ENCODE measurements around the gene MUC16. TPM values are rescaled to one million over a fixed set of nuclear protein-coding genes. Genes with fewer than 3 reads are reported as not detected.
"Not testable (repeated sequence)": the region's sequence is repeated elsewhere in the genome, so short reads cannot be mapped to it uniquely, and the experiment has no call there.

Gene MUC16
- not detected in 2 replicates for total RNA-seq

DNA sequence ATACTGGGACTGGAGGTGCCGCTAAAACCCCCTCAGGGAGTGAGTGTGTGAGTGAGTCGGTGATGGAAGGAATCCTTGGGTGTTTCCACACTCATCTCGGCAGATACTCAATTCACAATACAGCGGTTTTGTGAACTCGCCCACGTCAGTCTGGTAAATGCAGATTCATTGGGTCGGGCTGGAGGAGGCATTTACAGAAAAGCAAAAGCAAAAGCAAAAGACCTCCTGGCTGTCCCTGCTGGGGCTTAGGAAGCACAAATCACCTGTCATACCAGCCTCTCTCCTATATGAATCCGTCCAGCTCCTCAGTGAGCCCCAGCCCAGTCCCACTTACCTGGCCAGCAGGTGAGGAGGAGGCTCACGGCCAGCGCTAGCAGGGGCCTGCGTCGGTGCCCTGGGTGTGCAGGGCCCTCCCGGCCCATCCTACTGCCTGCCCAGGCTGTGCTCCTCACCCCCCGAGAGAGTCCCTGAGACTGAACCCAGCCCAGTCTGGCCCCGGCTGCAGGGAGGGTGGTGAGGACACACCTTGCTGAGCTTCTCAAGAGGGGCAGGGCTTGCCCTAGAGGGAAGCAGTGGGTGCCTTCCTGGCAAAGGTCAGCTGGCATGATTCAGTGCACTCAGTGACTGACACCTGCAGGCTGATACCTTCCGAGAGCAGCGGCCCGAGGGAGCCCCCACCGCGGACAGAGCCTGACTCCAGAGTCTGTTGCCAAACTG is at the start of gene MUC16:
Gene MUC16, minus strand, starts transcription at position 475 of the 717 bp plus-strand sequence.
- intact Hi-C loops (cut with micrococcal nuclease), result no loop called here

DNA sequence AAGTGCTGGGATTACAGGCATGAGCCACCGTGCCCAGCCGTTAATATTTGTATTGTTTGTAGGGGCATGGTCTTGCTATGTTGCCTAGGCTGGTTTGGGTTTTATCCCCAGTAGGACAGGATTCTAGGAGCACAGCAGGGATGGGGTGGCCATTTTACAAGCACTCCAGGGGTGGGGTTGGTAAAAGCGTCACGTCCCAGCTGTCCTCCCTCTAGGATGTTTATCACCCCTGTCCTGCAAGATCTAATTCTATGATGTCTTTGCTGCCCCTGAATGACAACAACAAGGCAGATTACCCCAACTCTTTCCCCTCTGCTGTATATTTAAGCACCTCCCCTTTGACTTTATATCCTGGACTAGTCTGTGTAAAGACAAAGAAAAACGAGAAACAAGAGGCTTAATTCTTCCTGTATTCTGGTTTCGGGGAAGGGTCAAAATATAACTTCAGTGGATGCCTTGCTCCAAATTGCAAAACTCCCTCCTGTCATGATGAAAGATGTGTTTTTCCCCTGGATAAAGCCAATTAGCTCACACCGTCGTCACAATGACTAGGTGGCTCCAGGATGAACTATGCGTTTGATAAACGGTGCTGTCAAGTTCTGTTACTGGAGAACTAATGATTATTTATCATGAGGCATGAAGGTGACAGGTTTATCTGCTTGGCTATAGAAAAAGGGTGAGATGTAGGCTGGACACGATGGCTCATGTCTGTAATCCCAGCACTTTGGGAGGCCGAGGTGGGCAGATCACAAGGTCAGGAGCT is 48.9 kb upstream of the MUC16 start:
- intact Hi-C loops (cut with micrococcal nuclease), result no loop called here

DNA sequence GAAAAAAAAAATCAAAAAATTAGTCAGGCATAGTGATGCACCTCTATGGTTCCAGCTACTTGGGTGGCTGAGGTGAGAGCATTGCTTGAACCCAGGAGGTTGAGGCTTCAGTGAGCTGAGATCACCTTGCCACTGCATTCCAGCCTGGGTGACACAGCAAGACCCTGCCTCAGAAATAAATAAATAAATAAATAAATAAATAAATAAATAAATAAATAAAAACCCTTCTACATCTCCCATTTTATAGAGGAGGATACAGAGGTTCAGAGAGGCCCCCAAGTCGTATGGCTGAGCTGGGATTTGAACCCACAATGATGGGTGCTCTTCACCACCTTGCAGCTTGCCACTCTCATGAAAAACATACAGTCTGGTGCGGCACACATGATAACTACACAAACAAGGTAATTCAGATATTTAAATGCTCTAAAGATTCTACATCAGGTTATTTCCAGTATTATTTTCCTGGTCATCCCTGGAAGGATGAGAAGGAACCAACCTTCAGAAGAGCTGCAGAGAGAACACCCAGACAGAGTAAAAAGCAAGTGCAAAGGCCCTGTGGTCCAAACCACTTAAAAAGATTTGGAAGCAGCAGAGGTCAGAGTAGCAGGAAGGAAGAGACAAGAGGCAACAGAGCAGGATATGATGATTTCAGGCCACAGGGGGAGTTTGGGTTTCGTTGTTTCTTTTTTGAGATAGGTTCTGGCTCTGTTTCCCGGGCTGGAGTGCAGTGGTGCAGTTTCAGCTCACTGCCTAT is 47.5 kb upstream of the MUC16 start:
- intact Hi-C loops (cut with micrococcal nuclease), result no loop called here

DNA sequence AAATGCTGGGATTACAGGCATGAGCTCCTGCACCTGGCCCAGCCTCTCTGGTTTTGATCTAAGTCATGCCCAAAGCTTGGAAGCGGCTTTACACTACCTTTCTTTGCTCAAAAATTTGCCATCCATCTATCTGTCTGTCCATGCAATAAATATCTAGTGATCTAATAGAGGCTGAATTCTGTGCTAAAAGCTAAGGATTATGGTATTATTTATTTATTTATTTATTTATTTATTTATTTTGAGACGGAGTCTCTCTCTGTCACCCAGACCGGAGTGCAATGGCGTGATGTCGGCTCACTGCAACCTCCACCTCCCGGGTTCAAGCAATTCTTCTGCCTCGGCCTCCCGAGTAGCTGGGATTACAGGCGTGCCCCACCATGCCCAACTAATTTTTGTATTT is 45.9 kb upstream of the MUC16 start:
- intact Hi-C loops (cut with micrococcal nuclease), result not testable (repeated sequence)

DNA sequence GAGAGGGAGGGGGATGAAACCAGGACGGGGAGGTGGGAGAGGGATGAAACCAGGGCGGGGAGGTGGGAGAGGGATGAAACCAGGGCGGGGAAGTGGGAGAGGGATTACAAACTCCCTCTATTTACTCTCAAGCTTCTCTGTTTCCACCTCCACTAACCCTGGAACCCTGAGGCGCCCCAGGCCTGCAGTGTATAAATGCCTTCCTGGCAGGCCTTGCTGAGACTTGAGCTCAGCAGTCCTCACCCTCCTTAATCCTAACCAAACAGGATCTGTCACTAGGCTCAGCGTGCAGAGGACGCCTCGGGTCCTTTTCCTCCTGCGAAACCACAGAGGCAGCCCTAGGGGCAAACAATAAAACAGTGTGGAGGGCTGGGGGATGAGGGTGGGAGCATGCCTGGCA is 44.6 kb upstream of the MUC16 start:
- intact Hi-C loops (cut with micrococcal nuclease), result no loop called here

DNA sequence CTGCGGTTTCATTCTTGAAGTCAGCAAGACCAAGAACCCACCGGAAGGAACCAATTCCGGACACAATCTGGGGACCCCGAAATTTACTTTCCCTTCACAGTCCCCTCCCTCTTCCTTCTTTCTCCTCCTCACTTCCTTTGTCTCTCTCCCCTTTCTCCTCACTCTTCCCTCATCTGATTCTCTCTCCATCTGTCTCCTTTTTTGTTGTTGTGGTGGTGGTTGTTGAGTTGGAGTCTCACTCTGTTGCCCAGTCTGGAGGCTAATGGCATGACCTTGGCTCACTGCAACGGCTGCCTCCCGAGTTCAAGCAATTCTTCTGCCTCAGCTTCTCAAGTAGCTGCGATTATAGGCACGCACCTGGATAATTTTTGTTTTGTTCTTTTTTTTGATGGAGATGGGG is 44.0 kb upstream of the MUC16 start:
- intact Hi-C loops (cut with micrococcal nuclease), result no loop called here

DNA sequence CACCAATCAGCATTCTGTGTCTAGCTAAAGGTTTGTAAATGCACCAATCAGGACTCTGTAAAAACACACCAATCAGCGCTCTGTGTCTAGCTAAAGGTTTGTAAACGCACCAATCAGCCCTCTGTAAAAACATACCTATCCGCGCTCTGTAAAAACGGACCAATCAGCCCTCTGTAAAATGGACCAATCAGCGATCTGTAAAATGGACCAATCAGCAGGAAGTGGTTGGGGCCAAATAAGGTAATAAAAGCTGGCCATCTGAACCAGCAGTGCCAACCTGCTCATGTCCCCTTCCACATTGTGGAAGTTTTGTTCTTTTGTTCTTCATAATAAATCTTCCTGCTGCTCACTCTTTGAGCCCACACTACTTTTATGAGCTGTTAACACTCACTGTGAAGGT is 43.5 kb upstream of the MUC16 start:
- intact Hi-C loops (cut with micrococcal nuclease), result not testable (repeated sequence)

DNA sequence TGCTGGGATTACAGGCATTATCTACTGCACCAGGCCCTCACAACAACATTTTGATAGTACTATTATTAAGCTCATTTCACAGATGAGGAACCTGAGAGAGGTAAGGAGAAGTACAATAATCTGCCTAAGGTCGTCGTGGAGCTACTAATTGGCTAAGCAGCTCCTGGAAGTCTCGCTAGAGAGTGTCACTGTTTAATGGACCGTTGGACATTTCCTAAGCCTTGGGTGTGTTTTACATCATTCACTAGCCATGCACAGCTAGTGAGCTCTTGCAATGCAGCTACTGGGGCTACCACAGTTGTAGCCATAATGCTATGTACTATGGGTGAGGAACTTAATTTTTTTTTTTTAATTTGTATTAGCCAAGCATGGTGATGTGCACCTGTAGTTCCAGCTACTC is 42.7 kb upstream of the MUC16 start:
- intact Hi-C loops (cut with micrococcal nuclease), result no loop called here

DNA sequence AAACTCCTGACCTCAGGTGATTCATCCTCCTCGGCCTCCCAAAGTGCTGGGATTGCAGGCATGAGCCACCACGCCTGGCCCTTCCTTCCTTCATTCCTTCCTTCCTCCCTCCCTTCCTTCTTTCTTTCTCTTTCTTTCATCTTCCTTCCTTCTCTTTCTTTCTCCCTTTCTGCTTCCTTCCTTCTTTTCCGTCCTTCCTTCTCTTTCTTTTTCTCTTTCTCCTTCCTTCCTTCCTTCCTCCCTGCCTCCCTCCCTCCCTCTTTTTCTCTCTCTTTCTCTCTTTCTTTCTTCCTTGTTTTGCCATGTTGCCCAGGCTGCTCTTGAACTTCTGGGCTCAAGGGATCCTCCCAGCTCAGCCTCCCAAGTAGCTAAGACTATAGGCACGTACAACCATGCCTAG is 36.5 kb upstream of the MUC16 start:
- intact Hi-C loops (cut with micrococcal nuclease), result no loop called here

DNA sequence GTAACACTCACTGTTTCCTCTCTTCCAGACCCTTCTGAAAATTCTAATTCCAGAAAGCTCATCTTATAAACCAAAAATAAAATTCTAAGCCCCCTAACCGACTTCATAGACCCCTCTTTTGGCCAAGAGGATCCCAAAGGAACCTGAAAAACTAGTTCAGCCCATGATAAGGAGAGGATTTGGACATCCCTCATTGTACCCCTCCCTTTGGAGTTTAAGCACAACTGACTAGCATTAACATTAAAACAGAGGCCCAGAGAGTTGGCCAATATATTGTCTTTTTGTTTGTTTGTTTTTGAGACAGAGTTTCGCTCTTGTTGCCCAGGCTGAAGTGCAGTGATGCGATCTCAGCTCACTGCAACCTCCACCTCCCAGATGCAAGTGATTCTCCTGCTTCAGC is 34.2 kb upstream of the MUC16 start:
- intact Hi-C loops (cut with micrococcal nuclease), result no loop called here

DNA sequence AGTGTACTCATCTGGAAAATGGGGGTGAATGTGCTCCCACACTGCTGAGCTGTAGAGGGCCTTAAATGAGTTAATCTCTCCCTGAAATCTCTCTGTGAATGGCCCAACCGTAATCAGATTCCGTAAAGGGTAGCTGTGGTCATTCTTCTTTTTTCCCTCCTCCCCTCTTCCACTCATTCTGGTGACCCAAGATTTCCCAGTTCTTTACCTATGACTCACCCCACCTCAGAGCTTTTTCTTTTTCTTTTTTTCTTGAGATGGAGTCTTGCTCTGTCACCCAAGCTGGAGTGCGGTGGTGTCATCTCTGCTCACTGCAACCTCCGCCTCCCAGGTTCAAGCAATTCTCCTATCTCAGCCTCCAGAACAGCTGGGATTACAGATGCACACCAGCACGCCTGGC is 33.3 kb upstream of the MUC16 start:
- intact Hi-C loops (cut with micrococcal nuclease), result no loop called here

DNA sequence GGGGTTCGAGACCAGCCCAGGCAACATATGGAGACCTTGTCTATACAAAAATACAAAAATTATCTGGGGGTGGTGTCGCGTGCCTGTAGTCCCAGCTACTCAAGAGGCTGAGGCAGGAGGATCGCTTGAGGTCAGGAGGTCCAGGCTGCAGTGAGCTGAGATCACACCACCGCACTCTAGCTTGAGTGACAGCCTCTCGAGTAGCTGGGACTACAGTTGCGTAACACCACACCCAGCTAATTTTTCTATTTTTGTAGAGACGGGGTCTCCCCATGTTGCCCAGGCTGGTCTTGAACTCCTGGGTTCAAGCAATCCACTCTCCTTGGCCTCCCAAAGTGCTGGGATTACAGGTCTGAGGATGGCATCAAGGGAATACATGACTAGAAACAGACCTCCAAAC is 30.8 kb upstream of the MUC16 start:
- intact Hi-C loops (cut with micrococcal nuclease), result no loop called here

DNA sequence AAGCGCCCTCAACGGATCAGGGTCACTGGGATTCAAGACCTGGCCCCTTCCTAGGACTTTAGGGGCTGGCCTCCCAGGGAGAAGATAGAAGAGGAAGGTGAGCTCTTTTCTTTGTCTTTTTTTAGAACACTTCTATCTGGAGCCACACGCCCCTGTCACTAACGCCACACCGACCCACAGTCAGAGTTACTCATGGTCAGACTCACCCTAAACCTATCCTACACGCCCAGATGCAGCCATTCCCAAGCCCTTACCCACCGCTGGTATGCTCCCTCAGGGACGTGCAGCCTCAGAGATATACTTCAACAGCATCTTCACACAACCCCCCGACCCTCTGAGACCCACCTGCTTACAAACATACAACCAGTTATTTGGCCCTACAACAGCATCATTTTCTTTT is 29.9 kb upstream of the MUC16 start:
- intact Hi-C loops (cut with micrococcal nuclease), result no loop called here

DNA sequence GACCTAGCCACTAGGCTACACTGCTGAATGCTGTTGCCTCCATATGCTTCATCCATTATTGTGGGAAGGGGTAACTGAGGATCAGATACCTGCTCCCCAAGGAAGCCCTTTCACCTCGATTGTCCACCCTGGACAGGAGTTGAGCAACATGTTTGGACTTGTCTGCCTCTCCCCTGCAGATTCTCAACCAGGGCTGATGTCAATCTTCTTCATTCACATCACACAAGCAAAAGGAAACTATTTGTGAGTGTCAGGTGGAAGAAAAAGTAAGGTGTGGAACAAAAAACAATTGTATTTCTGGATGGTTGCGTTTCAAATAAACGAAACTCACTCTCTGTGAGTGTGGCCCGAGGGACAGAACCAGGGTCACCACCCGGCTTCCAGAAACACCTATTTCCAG is 29.5 kb upstream of the MUC16 start:
- intact Hi-C loops (cut with micrococcal nuclease), result no loop called here

DNA sequence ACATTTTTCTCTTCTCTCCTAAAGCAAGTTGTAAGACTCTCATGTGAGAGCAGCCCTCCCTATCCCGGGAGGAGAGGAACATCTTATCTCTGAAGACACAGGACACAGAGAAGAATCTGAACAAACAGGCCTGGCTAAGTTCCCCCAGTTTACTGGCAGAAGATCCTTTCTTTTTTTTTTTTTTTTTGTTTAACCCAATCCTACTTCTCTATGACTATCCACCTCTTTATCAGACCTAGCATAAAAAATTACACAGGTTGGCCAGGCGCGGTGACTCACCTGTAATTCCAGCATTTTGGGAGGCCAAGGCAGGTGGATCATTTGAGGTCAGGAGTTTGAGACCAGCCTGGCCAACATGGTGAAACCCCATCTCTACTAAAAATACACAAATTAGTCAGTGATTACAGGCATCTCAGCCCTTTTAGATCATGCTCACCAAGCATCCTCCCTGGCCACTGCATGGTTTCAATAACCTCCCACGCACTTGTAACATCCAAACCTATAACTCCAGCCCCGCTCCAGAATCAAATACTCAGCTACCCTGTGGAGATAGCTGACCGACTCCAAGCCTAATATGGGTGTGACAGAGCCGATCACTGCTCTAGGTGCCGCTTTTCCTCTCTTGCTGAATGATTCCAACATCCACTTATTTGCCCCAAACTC is 27.3 kb upstream of the MUC16 start:
- intact Hi-C loops (cut with micrococcal nuclease), result no loop called here

DNA sequence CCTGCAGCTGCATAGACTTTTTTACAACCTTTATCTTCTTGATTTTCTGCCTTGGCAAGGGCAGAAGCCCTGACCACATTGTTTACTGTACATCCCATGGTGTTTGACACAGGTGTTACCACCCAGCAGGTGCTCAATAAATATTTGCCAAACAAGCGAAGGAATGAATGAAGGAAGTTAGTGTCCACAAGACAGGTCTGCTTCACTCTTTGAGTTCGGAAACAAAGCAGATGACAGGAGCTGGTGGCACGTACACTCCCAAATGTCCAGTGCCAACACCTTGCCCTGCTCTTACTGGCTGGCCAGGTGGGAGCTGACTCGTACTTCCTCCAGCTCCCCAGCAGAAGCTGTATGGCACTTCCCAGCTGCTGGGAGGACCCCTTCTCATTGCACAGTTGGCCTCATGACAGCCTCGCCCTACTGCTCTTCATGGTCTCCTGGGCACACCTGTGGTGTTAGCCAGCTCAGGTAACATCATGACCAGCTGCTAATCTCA is 22.0 kb upstream of the MUC16 start:
- intact Hi-C loops (cut with micrococcal nuclease), result no loop called here

DNA sequence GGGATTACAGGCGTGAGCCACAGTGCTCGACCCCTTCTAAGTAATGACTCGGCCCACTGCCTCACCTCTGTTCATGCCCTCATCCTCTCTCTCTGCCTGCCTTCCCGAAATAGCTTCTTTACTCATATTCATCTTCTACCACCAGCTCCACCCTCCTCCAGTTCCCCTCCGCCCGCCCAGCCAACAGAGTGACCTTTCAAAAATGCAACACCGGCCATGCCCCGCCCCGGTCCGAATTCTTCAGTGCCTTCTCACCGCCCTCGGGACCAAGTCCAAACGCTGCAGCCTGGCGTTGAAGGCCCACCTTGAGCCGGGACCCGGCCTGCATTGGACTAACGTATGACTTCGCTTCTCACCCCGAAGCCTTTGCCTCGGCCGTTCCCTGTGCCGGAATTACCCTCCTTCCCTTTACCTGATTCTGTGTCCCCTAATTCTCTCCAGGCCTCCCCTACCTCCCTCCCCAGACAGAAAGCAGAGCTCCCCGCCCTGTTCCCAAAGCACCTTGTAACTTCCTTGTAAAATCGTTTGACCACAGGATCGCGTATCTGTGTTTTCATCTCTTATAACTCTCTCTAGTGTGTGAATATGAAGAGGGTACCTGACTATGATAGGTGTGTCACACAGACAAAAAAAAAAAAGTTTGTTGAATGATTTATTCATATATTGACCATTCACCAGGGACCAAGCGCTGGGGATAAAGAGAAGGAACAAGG is 8.1 kb upstream of the MUC16 start:
- intact Hi-C loops (cut with micrococcal nuclease), result no loop called here

DNA sequence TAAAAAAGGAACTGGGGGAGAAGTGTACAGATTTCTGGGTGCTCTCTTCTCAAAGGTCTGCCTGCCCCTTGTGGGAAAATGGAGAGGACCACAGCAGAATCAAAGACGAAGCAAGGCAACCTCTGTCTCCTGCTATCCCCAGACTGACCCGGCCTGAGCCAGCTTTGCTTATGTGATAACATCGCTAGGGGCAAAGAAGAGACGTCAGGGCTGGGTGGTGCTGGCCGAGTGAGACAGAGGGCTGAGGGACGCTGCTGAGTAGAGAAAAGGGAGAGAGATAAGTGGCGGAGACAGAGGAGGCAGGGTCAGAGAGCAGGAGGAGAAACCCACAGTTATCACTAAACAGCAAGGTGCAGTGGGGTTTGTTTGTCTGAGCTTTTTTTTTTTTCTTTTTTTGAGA is 4.6 kb upstream of the MUC16 start:
- intact Hi-C loops (cut with micrococcal nuclease), result no loop called here

DNA sequence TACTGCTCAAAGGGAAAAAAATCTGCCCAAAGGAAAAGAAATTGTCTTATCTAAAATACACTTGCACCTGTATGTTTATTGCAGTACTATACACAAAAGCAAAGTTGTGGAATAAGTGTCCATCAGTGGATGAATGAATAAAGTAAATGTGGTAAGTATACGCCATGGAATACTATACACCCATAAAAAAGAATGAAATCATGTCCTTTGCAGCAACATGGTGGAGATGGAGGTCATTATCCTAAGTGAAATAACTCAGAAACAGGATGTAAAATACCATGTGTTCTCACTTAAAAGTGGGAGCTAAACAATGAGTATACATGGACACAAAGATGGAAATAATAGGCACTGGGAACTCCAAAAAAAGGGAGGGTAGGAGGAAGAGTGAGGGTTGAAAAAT is 3.8 kb upstream of the MUC16 start:
- intact Hi-C loops (cut with micrococcal nuclease), result no loop called here

DNA sequence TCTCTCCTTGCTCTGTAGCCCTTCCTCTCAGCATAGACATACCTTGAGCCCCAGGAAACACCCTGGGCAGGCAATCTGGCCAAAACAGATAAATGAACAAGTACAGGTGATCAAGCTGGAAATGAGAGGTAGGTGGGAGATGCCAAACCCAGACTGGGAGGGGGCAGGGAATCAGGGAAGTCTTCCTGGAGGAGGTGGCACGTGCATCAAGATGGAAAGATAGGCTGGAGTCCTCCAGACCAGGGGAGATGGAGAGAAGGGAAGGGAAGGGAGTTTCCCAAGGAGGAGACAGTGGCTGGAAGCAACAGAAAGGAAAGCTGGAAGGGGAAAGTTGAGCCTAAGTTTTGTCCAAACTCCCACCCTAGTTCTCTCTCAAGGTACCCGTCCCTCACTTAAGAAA is 1.7 kb upstream of the MUC16 start:
- intact Hi-C loops (cut with micrococcal nuclease), result no loop called here

DNA sequence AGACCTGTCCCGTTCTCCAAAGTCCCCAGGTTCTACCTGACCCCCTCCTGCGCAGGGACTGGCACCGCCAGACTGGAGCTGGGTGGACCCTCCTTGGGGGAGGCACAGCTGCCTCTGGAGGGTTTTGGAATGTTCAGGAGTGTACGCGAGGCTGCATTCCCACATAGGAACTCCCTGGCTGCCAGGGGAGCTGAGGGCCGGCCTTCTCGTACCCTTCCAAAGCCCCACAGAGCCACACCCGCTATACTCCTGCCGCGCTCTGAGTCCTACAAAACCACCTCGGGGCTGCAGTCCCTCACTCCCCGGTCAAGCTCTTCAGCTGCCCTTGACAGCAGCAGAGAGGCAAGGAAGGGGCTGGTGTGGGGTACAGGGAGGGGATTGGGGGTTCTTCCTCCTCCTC is 484 bp upstream of the MUC16 start:
- intact Hi-C loops (cut with micrococcal nuclease), result no loop called here
